PC-3 (cell line): Measurements from ENCODE around the gene TMEM273.

Experiments used
- EZH2 ChIP-seq: fragments of 300-600 bp; sonication (generic); IDR thresholded peaks from one replicate; pipeline ENCODE4 v1.6.1; 2017; ENCODE audit warnings: antibody characterized with exemption, mild to moderate bottlenecking, low read length; ENCODE audit not compliant: unreplicated experiment
- TF ChIP-seq, protein P1 (sequence below): fragments of 300-600 bp; sonication (generic); conservative IDR thresholded peaks from 2 replicates; pipeline ENCODE4 v1.5.1; 2017; ENCODE audit warnings: antibody characterized with exemption, low read depth, mild to moderate bottlenecking, low read length

GRCh38 chr10:49228677-49229076 is 40.5 kb upstream of the TMEM273 start:
- TF ChIP-seq, protein P1, sequence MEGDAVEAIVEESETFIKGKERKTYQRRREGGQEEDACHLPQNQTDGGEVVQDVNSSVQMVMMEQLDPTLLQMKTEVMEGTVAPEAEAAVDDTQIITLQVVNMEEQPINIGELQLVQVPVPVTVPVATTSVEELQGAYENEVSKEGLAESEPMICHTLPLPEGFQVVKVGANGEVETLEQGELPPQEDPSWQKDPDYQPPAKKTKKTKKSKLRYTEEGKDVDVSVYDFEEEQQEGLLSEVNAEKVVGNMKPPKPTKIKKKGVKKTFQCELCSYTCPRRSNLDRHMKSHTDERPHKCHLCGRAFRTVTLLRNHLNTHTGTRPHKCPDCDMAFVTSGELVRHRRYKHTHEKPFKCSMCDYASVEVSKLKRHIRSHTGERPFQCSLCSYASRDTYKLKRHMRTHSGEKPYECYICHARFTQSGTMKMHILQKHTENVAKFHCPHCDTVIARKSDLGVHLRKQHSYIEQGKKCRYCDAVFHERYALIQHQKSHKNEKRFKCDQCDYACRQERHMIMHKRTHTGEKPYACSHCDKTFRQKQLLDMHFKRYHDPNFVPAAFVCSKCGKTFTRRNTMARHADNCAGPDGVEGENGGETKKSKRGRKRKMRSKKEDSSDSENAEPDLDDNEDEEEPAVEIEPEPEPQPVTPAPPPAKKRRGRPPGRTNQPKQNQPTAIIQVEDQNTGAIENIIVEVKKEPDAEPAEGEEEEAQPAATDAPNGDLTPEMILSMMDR = no peak
- TF ChIP-seq EZH2 = no peak
